ENCODE results near the gene PDE4D.
A peak's percentile ranks its signal among the peaks of the same experiment; 100 is the strongest.

PDE4D gene

GRCh38 chr5:59741599-59741998, 151.9 kb downstream of the PDE4D start:
- no peak for DNase-seq (ENCODE audit: low spot score)

- DNase-seq (ENCODE audit: low spot score): no peak
These were observed 155.5 kb downstream of the PDE4D start for GRCh38 chr5:59738024-59738423.

- no peak for DNase-seq (ENCODE audit: low spot score)
These were observed 160.7 kb downstream of the PDE4D start for GRCh38 chr5:59732806-59733205.

GRCh38 chr5:59732301-59732700, 161.2 kb downstream of the PDE4D start:
- no peak for DNase-seq (ENCODE audit: low spot score)

- DNase-seq (ENCODE audit: low spot score): no peak
These were observed 161.7 kb downstream of the PDE4D start for GRCh38 chr5:59731809-59732208.

- DNase-seq (ENCODE audit: low spot score): no peak
These were observed 163.7 kb downstream of the PDE4D start for GRCh38 chr5:59729820-59730219.

- no peak for DNase-seq (ENCODE audit: low spot score)
These were observed 164.2 kb downstream of the PDE4D start for GRCh38 chr5:59729357-59729756.

GRCh38 chr5:59728356-59728755, 165.2 kb downstream of the PDE4D start:
- no peak for DNase-seq (ENCODE audit: low spot score)

- no peak for DNase-seq (ENCODE audit: low spot score)
These were observed 166.3 kb downstream of the PDE4D start for GRCh38 chr5:59727186-59727585.

- DNase-seq (ENCODE audit: low spot score): no peak
These were observed 168.1 kb downstream of the PDE4D start for GRCh38 chr5:59725392-59725767.

- peak; percentile 7 for DNase-seq (ENCODE audit: low spot score)
These were observed 168.8 kb downstream of the PDE4D start for GRCh38 chr5:59724482-59725391.

- no peak for DNase-seq (ENCODE audit: low spot score)
These were observed 170.7 kb downstream of the PDE4D start for GRCh38 chr5:59722874-59723273.

GRCh38 chr5:59721741-59722140, 171.8 kb downstream of the PDE4D start:
- no peak for DNase-seq (ENCODE audit: low spot score)

- no peak for DNase-seq (ENCODE audit: low spot score)
These were observed 173.5 kb downstream of the PDE4D start for GRCh38 chr5:59720063-59720462.

GRCh38 chr5:59716966-59717500, 176.5 kb downstream of the PDE4D start:
- no peak for DNase-seq (ENCODE audit: low spot score)

- no peak for DNase-seq (ENCODE audit: low spot score)
These were observed 177.5 kb downstream of the PDE4D start for GRCh38 chr5:59716029-59716428.

- no peak for DNase-seq (ENCODE audit: low spot score)
These were observed 178.3 kb downstream of the PDE4D start for GRCh38 chr5:59715228-59715627.

- DNase-seq (ENCODE audit: low spot score): no peak
These were observed 180.1 kb downstream of the PDE4D start for GRCh38 chr5:59713498-59713844.

- peak; percentile 8 for DNase-seq (ENCODE audit: low spot score)
These were observed 180.6 kb downstream of the PDE4D start for GRCh38 chr5:59712836-59713497.

- DNase-seq (ENCODE audit: low spot score): no peak
These were observed 182.2 kb downstream of the PDE4D start for GRCh38 chr5:59711310-59711709.

- no peak for DNase-seq (ENCODE audit: low spot score)
These were observed 183.7 kb downstream of the PDE4D start for GRCh38 chr5:59709846-59710245.

- DNase-seq (ENCODE audit: low spot score): no peak
These were observed 184.1 kb downstream of the PDE4D start for GRCh38 chr5:59709346-59709821.

GRCh38 chr5:59704936-59705335, 188.6 kb downstream of the PDE4D start:
- no peak for DNase-seq (ENCODE audit: low spot score)

Data from CD4-positive, alpha-beta T cell treated with Interleukin-2 at 100 ng/mL for 4 hours (primary cell).